Measurements from ENCODE around the gene ZNF574. TPM values are rescaled to one million over a fixed set of nuclear protein-coding genes. Genes with fewer than 3 reads are reported as not detected.

ZNF574 gene
- total and polyA plus RNA-seq, 2 of the 8 experiments (the other 6 are each of a cell fraction or from before 2014, with no cell fraction given) = 27.0 to 38.8 TPM

- no peak overlapping the region for H2BK12ac ChIP-seq (ENCODE audit: low read depth, low read length)
- H3K4ac ChIP-seq (replicated peaks; ENCODE audit: insufficient read length, low read depth, low read length) = no peak overlapping the region
- no peak for DNase-seq (ENCODE audit: low read depth in 1 of 2, low spot score in 2 of 2)
- no peaks in the 10 kb centered on the region for H3K79me2 ChIP-seq (ENCODE audit: control insufficient read depth in 1 of 2, insufficient read depth in 2 of 2, low read length in 2 of 2)
- H3K23ac ChIP-seq (ENCODE audit: insufficient read length) = no peak overlapping the region
- no peak overlapping the region for H2AFZ ChIP-seq (ENCODE audit: low read length)
- H4K5ac ChIP-seq (ENCODE audit: insufficient read length, low read depth, low read length) = no peak overlapping the region
- WGBS, 2 experiments (ENCODE audit: extremely low coverage in 1 of 2, insufficient coverage in 1 of 2, insufficient read length in 1 of 2, insufficient replicate concordance in 2 of 2, low coverage in 1 of 2, low lambda C conversion rate in 2 of 2, missing lambda C conversion rate in 1 of 2) = 98% methylated on average over 3 of the region's 3 CpGs; no CpG with 5 or more reads in 1 of the 2 experiments
- no peak overlapping the region for H3K9ac ChIP-seq (replicated peaks in 1 of 4; ENCODE audit: extremely low read depth in 1 of 4, low read depth in 3 of 4, low read length in 3 of 4)
- H3K56ac ChIP-seq (replicated peaks; ENCODE audit: insufficient read length, low read depth, low read length) = no peak overlapping the region
- no peak overlapping the region for H3K18ac ChIP-seq (ENCODE audit: extremely low read depth, low read length)
- no peak overlapping the region for H4K8ac ChIP-seq (ENCODE audit: extremely low read depth, insufficient read depth, low read length)
- no peak for FAIRE-seq
- H2AK5ac ChIP-seq (ENCODE audit: low read depth, low read length) = no peak overlapping the region
- no peak overlapping the region for H4K91ac ChIP-seq (replicated peaks; ENCODE audit: insufficient read length, low read length)
- H3K14ac ChIP-seq (ENCODE audit: insufficient read length) = no peak overlapping the region
- peaks cover 2 to 7% of the 10 kb centered on the region in 2 experiments for H4K20me1 ChIP-seq (replicated peaks in 1 of 2; ENCODE audit: control insufficient read depth in 1 of 2, insufficient read depth in 2 of 2, low read length in 2 of 2)
- no peak overlapping the region for H3K27ac ChIP-seq (ENCODE audit: low read depth, low read length)
- H3K4me2 ChIP-seq (ENCODE audit: insufficient read depth in 1 of 2, low read depth in 2 of 2, low read length in 2 of 2) = no peak overlapping the region
- H3K27me3 ChIP-seq (replicated peaks in 1 of 4; ENCODE audit: control insufficient read depth in 3 of 4, extremely low read depth in 1 of 4, insufficient read depth in 3 of 4, low read length in 3 of 4) = no peaks in the 10 kb centered on the region
- H3K4me1 ChIP-seq (replicated peaks in 1 of 4; ENCODE audit: control insufficient read depth in 3 of 4, insufficient read depth in 4 of 4, low read length in 3 of 4) = no peaks in the 10 kb centered on the region
- ChIA-PET CTCF (ENCODE audit: partially characterized antibody) (interaction anchor here (0.6 to 1.1 kb wide), 2 partner anchors 121 to 131 kb away, joined by 3 to 5 read pairs; no protein-coding TSS in a partner anchor), POLR2A (ENCODE audit: partially characterized antibody) (interaction anchor here (0.7 to 1.3 kb wide), 3 partner anchors 9 to 156 kb away, joined by 3 to 7 read pairs (median 6); no protein-coding TSS in a partner anchor)
- H2BK20ac ChIP-seq (ENCODE audit: low read length) = no peak overlapping the region
- no peaks in the 10 kb centered on the region for H3K9me3 ChIP-seq (ENCODE audit: insufficient read depth in 2 of 2, low read depth in 1 of 2, low read length in 1 of 2)
- H2BK120ac ChIP-seq (replicated peaks; ENCODE audit: low read depth, low read length) = no peak overlapping the region
- no peak overlapping the region for H2BK15ac ChIP-seq (ENCODE audit: low read length)
- no peak for TF ChIP-seq RAD21 (IDR thresholded peaks at IDR 0.05 in 1 of 2, conservative IDR thresholded peaks at IDR 0.05 in 1 of 2; ENCODE audit: low read depth in 2 of 2, low read length in 2 of 2)
- TF ChIP-seq TAF7 (optimal IDR thresholded peaks at IDR 0.05; ENCODE audit: borderline replicate concordance, low read depth, low read length) = no peak
- TF ChIP-seq SUZ12 (IDR thresholded peaks at IDR 0.05; ENCODE audit: low read length) = no peak
- no peak for TF ChIP-seq CBX5 (IDR thresholded peaks at IDR 0.05; ENCODE audit: low read depth, low read length)
- no peak for TF ChIP-seq FOSL1 (IDR thresholded peaks at IDR 0.05; ENCODE audit: insufficient read depth, low read depth, low read length)
- TF ChIP-seq HDAC6 (IDR thresholded peaks at IDR 0.05; ENCODE audit: low read depth, low read length) = no peak
- TF ChIP-seq MAFK (IDR thresholded peaks at IDR 0.05; ENCODE audit: low read depth, low read length) = no peak
- no peak for TF ChIP-seq SAP30 (IDR thresholded peaks at IDR 0.05; ENCODE audit: insufficient read depth, insufficient replicate concordance, low read length)
- peaks cover 8% of the 10 kb centered on the region for H3K79me1 ChIP-seq (ENCODE audit: low read depth, low read length)
- no peak overlapping the region for H2BK5ac ChIP-seq (ENCODE audit: low read depth, low read length)
- peaks cover 28 to 67% (median 53%) of the 10 kb centered on the region in 4 experiments for H3K36me3 ChIP-seq (ENCODE audit: control insufficient read depth in 2 of 4, insufficient read depth in 4 of 4, low read length in 3 of 4)
- H3K23me2 ChIP-seq (ENCODE audit: low read depth, low read length) = no peaks in the 10 kb centered on the region
- no peak overlapping the region for H3K4me3 ChIP-seq (ENCODE audit: extremely low read depth in 1 of 4, insufficient read depth in 2 of 4, low read depth in 3 of 4, low read length in 4 of 4)
These were observed 15.8 kb upstream of the ZNF574 start for GRCh38 chr19:42060117-42060516.
